ENCODE results near the gene DOCK2.

GRCh38 chr5:170078458-170078857 lies 441.4 kb downstream of the DOCK2 start:
- TF ChIP-seq CTCF (IDR thresholded peaks at IDR 0.05) (no peak), USF2 (IDR thresholded peaks at IDR 0.05; ENCODE audit: borderline replicate concordance, low read depth, low read length) (no peak), POLR2AphosphoS5 (IDR thresholded peaks at IDR 0.05; ENCODE audit: low read depth, low read length) (no peak), RAD21 (IDR thresholded peaks at IDR 0.05; ENCODE audit: low read length) (no peak), SIN3A (IDR thresholded peaks at IDR 0.05; ENCODE audit: borderline replicate concordance, low read depth, low read length) (no peak), MAX (IDR thresholded peaks at IDR 0.05; ENCODE audit: low read depth) (no peak), ELF1 (IDR thresholded peaks at IDR 0.05) (no peak), EP300 (IDR thresholded peaks at IDR 0.05; ENCODE audit: borderline replicate concordance in 1 of 2, low read depth in 1 of 2, low read length in 1 of 2) (no peak), RXRA (IDR thresholded peaks at IDR 0.05; ENCODE audit: borderline replicate concordance, low read depth) (no peak), CHD2 (IDR thresholded peaks at IDR 0.05; ENCODE audit: low read length, partially characterized antibody) (no peak), TEAD4 (IDR thresholded peaks at IDR 0.05; ENCODE audit: borderline replicate concordance, insufficient read depth) (no peak), FOXJ3 (CRISPR knock-in tag; IDR thresholded peaks at IDR 0.05) (no peak), JUND (IDR thresholded peaks at IDR 0.05) (no peak), TAF1 (IDR thresholded peaks at IDR 0.05; ENCODE audit: borderline replicate concordance, low read depth, low read length) (no peak)

All from SK-N-SH (cell line).